HepG2 (cell line): Measurements from ENCODE around the gene PNKD. TPM values are rescaled to one million over a fixed set of nuclear protein-coding genes. Genes with fewer than 3 reads are reported as not detected.

Experiments
- AGO1 ChIP-seq: fragments of 200-400 bp; formaldehyde crosslinking; IDR thresholded peaks from 2 replicates; pipeline ENCODE4 v1.6.1; 2017; ENCODE audit warnings: mild to moderate bottlenecking, low read depth, low read length, moderate library complexity; ENCODE audit not compliant: poor library complexity, severe bottlenecking
- BRD4 ChIP-seq: sonication (generic); formaldehyde crosslinking; IDR thresholded peaks from 2 replicates; pipeline ENCODE4 v1.4.0; 2020; ENCODE audit warnings: missing genetic modification reagents
- CAMTA2 ChIP-seq: sonication (generic); formaldehyde crosslinking; IDR thresholded peaks from 2 replicates; pipeline ENCODE4 v1.4.0; 2020; ENCODE audit warnings: mild to moderate bottlenecking, missing genetic modification reagents, borderline replicate concordance
- CEBPG ChIP-seq: IDR thresholded peaks from 2 replicates; pipeline ENCODE4 v1.6.1; 2016
- DNMT3B ChIP-seq: conservative IDR thresholded peaks from 2 replicates; pipeline ENCODE4 v1.6.1; 2016; ENCODE audit warnings: missing biosample characterization, control low read depth
- ONECUT2 ChIP-seq: sonication (generic); formaldehyde crosslinking; IDR thresholded peaks from 2 replicates; pipeline ENCODE4 v1.4.0; 2020; ENCODE audit warnings: missing genetic modification reagents
- RBAK ChIP-seq: sonication (generic); formaldehyde crosslinking; IDR thresholded peaks from 2 replicates; pipeline ENCODE4 v1.5.1; 2020; ENCODE audit warnings: mild to moderate bottlenecking, missing genetic modification reagents
- REST ChIP-seq, 2 experiments: IDR thresholded peaks; 2 replicates each; pipeline ENCODE4 v1.6.1; 2011 to 2012; ENCODE audit warnings: low read length in 2 of 2, borderline replicate concordance in 1 of 2, low read depth in 1 of 2, mild to moderate bottlenecking in 1 of 2, moderate library complexity in 1 of 2
- SAP130 ChIP-seq: IDR thresholded peaks from 2 replicates; pipeline ENCODE4 v1.6.1; 2016; ENCODE audit warnings: low read depth
- SIX4 ChIP-seq: sonication (generic); formaldehyde crosslinking; IDR thresholded peaks from 2 replicates; pipeline ENCODE4 v1.4.0; 2020; ENCODE audit warnings: missing genetic modification reagents
- TBX2 ChIP-seq: sonication (generic); formaldehyde crosslinking; IDR thresholded peaks from 2 replicates; pipeline ENCODE4 v1.5.0; 2020; ENCODE audit warnings: missing genetic modification reagents, mild to moderate bottlenecking, borderline replicate concordance
- TRAFD1 ChIP-seq: sonication (generic); formaldehyde crosslinking; IDR thresholded peaks from 2 replicates; pipeline ENCODE4 v1.5.1; 2020; ENCODE audit warnings: missing genetic modification reagents, mild to moderate bottlenecking, borderline replicate concordance
- YEATS4 ChIP-seq: sonication (generic); formaldehyde crosslinking; IDR thresholded peaks from 2 replicates; pipeline ENCODE4 v1.4.0; 2020; ENCODE audit warnings: missing genetic modification reagents, borderline replicate concordance
- ZBTB49 ChIP-seq: sonication (generic); formaldehyde crosslinking; IDR thresholded peaks from 2 replicates; pipeline ENCODE4 v1.4.0; 2020; ENCODE audit warnings: missing genetic modification reagents, borderline replicate concordance
- ZFY ChIP-seq: sonication (generic); formaldehyde crosslinking; IDR thresholded peaks from 2 replicates; pipeline ENCODE4 v1.4.0; 2020; ENCODE audit warnings: missing genetic modification reagents
- ZNF44 ChIP-seq: sonication (generic); formaldehyde crosslinking; IDR thresholded peaks from 2 replicates; pipeline ENCODE4 v1.5.1; 2020; ENCODE audit warnings: mild to moderate bottlenecking, missing genetic modification reagents
- ZNF441 ChIP-seq: sonication (generic); formaldehyde crosslinking; IDR thresholded peaks from 2 replicates; pipeline ENCODE4 v1.7.0; 2021; ENCODE audit warnings: missing genetic modification reagents, borderline replicate concordance
- ZNF598 ChIP-seq: sonication (generic); formaldehyde crosslinking; IDR thresholded peaks from 2 replicates; pipeline ENCODE4 v1.5.1; 2020; ENCODE audit warnings: mild to moderate bottlenecking, missing genetic modification reagents, borderline replicate concordance
- ZNF850 ChIP-seq: sonication (generic); formaldehyde crosslinking; conservative IDR thresholded peaks from 2 replicates; pipeline ENCODE4 v1.9.0; 2021; ENCODE audit warnings: mild to moderate bottlenecking, missing genetic modification reagents
- polyA plus RNA-seq, 8 experiments: library from polyadenylated mRNA; depleted of rRNA in 3 of 8; stranded (reverse) in 7 of 8; unstranded in 1 of 8; fragments of >200 nt; fragmentation: Illumina TruSeq in 4 of 8; extraction: Trizol in 4 of 8; gene quantifications; 2 replicates each; pipeline versions ENCODE4 v1.2.1 to v1.2.3, GENCODE V29; 2011 to 2016; ENCODE audit warnings: low read depth in 4 of 8, missing spikeins in 1 of 8, mixed read lengths in 1 of 8; ENCODE audit not compliant: insufficient read depth in 1 of 8
- total RNA-seq, 5 experiments: library from RNA; depleted of rRNA; stranded (reverse); fragments of >200 nt; fragmentation: Illumina TruSeq; extraction: Trizol; gene quantifications; 2 replicates each; pipeline ENCODE4 v1.2.3, GENCODE V29; 2016; ENCODE audit warnings: low read depth in 1 of 5
- TF ChIP-seq, protein P1 (sequence below): IDR thresholded peaks from 2 replicates; pipeline ENCODE4 v1.6.1; 2016; ENCODE audit warnings: missing biosample characterization, missing genetic modification reagents, low read depth

PNKD gene
- total and polyA plus RNA-seq, 2 of the 13 experiments (the other 11 are each of a cell fraction or from before 2014, with no cell fraction given): 55.9 to 80.4 TPM

- TF ChIP-seq, protein P1, sequence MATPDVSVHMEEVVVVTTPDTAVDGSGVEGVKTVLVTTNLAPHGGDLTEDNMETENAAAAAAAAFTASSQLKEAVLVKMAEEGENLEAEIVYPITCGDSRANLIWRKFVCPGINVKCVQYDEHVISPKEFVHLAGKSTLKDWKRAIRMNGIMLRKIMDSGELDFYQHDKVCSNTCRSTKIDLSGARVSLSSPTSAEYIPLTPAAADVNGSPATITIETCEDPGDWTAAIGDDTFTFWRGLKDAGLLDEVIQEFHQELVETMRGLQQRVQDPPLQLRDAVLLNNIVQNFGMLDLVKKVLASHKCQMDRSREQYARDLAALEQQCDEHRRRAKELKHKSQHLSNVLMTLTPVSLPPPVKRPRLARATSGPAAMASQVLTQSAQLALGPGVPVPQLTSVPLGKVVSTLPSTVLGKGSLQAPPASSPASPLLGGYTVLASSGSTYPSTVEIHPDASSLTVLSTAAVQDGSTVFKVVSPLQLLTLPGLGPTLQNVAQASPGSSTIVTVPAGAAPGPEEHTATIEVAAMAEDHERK (CRISPR knock-in tag): no peak
- 0 out of 2 replicates have a peak, but pooled peaks have one; percentile 18 for TF ChIP-seq CAMTA2 (CRISPR knock-in tag)
- TF ChIP-seq YEATS4 (CRISPR knock-in tag): no peak; the same call in 1 of the 2 replicates
- 0 out of 2 replicates have a peak, but pooled peaks have one; percentile 4 for TF ChIP-seq CEBPG (CRISPR knock-in tag)
- TF ChIP-seq REST (IDR thresholded peaks at IDR 0.05; ENCODE audit: borderline replicate concordance in 1 of 2, low read depth in 1 of 2, low read length in 2 of 2): no peak
- 0 out of 2 replicates have a peak, but pooled peaks have one; percentile 60 for TF ChIP-seq ZNF44 (CRISPR knock-in tag)
- peak; percentile 64 for TF ChIP-seq SAP130 (CRISPR knock-in tag)
- 0 out of 2 replicates have a peak, but pooled peaks have one; percentile 51 for TF ChIP-seq ZNF850
- peak; percentile 72; the same call in 1 of the 2 replicates for TF ChIP-seq ZNF598 (CRISPR knock-in tag)
- TF ChIP-seq ZBTB49 (CRISPR knock-in tag): no peak
- TF ChIP-seq ZFY (CRISPR knock-in tag): peak; percentile 61
- peak; percentile 75 for TF ChIP-seq TBX2 (CRISPR knock-in tag)
- TF ChIP-seq DNMT3B (CRISPR knock-in tag): 0 out of 2 replicates have a peak, but pooled peaks have one; percentile 56
- 0 out of 2 replicates have a peak, but pooled peaks have one; percentile 43 for TF ChIP-seq BRD4
- no peak for TF ChIP-seq AGO1
- no peak for TF ChIP-seq RBAK (CRISPR knock-in tag)
- no peak for TF ChIP-seq ZNF441 (CRISPR knock-in tag)
- no peak for TF ChIP-seq TRAFD1
- TF ChIP-seq ONECUT2 (CRISPR knock-in tag): no peak
- TF ChIP-seq SIX4 (CRISPR knock-in tag): no peak
Measured at GRCh38 chr2:218389333-218390150, 119.2 kb downstream of the PNKD start (continued).
